NCI-H2081 treated with DMSO at 0.1 percent for 48 hours (cell line): ENCODE results near the gene SZT2.

ENCODE experiments used
- DNase-seq: peaks from one replicate; lab custom pipeline; 2025; lab: John Stamatoyannopoulos, UW

The SZT2 gene

DNA sequence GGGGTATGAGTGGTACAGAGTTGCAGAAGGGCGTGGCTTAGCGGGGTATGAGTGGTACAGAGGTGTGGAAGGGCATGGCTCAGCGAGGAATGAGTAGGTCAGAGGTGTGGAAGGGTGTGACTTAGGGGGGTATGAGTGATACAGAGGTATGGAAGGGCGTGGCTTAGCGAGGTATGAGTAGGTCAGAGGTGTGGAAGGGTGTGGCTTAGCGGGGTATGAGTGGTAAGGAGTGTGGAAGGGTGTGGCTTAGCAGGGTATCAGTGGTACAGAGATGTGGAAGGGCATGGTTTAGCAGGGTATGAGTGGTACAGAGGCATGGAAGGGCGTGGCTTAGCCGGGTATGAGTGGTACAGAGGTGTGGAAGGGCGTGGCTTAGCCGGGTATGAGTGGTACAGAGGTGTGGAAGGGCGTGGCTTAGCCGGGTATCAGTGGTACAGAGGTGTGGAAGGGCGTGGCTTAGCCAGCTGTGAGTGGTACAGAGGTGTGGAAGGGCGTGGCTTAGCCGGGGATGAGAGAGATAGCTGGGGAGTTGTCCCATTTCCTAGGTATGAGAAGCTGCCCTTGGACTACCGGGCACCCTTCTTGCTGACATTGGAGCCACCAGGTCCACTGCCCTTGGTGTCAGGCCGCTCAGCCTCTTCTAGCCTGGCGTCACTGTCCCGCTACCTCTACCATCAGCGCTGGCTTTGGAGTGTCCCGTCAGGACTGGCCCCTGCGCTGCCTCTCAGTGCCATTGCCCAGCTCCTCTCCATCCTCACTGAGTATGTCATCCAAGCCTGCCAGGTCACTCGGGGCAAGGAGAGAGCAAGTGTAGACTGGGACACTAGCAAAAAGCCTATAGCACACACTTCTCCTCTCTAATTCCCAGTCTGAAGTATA lies 34.2 kb downstream of the SZT2 start:
- DNase-seq, result no peak

- DNase-seq, result no peak
These were observed 35.3 kb downstream of the SZT2 start for GRCh38 chr1:43425045-43425444.

DNA sequence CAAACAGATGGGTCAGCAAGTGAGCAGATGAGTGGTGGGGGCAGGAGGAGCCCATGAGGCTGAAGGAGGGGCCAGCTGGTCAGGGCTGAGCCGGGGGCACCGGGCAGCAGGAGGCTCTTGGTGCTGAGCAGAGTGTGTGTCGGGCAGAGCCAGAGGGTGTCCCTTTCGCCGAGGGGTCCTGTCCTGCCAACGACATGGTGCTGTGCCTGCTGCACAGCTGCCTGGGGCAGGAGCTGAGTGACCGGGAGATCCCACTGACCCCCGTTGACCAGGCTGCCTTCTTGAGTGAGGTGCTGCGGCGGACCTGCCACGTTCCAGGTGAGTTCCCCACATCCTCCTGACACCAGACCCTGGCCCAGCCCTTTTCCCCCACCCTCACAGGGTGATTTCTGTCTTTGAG lies 36.5 kb downstream of the SZT2 start:
- DNase-seq, result no peak

DNA sequence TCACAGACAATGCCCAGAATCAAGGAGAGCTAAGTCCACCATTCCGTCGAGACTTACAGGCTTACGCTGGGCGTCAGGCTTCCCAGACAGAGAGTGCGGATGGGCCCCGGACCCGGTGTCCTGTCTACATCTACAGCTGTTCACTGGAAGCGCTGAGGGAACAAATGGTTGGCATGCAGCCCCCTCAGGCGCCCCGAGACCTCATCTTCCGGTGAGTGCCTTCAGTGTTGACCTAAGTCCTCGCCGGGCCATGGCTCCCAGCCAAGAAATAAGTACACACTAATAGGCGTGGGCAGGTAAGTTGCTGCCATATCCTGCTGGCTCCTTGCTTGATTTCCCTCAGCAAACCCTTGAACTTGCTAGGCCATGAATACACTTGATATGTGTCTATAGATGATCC lies 37.8 kb downstream of the SZT2 start:
- DNase-seq, result no peak

DNA sequence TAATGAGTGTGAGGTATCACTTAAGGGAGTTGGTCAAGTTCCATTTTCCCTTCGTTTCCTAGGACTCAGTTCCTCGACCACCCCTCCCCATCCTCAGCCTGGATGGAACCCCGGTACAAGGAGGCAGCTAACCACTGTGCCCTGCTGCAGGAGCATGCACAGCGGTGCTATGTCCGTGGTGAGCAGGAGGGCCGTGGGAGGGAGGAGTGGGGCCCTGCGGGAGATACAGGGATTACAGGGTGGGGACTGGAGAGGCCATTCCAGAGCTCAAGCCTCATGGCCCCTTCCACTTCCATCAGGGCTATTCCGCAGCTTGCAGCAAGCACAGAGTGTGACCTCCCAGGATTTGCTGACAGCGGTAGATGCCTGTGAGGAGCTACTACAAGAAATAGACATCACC lies 38.2 kb downstream of the SZT2 start:
- no peak for DNase-seq

DNA sequence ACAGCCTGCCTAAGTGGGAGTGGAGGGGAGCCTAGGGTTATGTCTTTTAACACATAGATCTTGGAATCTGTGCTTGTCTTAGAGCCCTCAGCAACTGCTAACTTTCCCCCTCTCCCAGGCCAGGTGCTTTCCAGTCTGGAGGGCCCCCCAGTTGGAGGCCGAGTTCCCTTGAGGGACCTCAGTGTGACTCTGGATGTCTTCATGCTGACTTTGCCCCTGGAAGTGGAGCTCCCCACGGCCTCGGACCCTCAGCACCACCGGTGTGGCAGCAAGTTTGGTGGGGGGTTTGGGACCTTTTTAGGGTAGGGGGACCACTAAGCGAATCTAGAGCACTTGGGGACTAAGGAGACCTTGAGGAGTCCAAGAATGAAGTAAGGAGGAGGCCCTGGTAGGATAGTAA lies 41.1 kb downstream of the SZT2 start:
- no peak for DNase-seq

DNA sequence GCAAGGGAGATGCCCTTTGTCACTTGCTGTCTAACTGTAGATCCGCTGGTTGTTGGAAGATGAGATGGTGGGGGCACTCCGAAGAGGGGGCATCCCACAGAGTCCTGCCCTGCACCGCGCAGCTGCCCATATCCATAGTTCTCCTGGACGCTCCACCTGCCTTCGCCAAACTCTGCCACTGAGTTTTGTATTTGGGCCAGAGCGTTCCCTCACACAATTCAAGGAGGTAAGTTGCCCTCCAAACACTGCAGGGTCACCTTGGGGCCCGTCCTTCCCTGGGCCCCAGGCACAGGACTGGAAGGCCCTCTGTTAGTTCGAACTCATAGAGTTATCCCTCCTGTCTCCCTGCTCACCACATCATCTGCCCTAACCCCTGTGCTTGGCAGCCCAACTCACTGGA lies 42.0 kb downstream of the SZT2 start:
- no peak for DNase-seq

- DNase-seq, result no peak
These were observed 42.6 kb downstream of the SZT2 start for GRCh38 chr1:43432171-43432860.

GRCh38 chr1:43432907-43433306 lies 43.2 kb downstream of the SZT2 start:
- no peak for DNase-seq

DNA sequence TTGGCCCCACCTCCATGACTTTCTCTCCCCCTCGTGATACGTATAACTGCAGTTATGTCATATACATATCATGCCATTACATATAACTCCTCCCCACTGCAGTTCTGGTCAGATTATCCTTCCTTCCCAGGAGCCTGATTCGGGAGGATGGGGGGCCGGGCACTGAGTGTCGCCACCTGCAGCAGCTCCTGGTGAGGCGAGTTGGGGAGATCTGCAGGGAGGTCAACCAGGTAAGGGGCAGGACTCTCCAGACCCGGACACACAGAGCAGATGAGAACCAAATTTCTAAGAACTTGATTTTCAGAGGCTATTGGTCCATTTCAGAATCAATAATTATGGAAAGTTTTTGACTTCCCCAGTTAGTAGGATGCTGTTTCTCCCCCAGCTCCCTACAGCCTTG lies 44.6 kb downstream of the SZT2 start:
- no peak for DNase-seq

- no peak for DNase-seq
These were observed 45.7 kb downstream of the SZT2 start for GRCh38 chr1:43435146-43436145.

DNA sequence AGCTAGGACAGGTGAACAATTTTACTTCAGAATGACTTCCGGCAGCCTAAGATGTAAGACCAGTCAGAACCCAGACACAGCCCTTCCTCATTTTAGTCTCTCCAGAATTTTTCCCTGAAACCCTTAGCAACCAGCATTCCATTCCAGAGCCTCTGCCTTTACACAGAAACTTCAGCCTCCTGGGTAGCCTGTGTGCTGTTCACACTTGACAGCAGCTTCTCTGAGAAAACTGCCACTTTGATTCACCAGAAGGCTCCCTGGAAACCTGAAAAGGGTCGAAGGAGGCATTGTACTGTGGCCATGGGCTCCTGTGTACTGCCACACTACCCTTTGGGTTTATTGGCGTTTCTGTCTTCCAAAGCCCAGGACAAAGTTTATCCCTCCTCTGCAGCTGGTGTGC lies 46.7 kb downstream of the SZT2 start:
- DNase-seq, result no peak

GRCh38 chr1:43437031-43437973 lies 47.6 kb downstream of the SZT2 start:
- no peak for DNase-seq

- DNase-seq, result no peak
These were observed 48.3 kb downstream of the SZT2 start for GRCh38 chr1:43438006-43438405.

DNA sequence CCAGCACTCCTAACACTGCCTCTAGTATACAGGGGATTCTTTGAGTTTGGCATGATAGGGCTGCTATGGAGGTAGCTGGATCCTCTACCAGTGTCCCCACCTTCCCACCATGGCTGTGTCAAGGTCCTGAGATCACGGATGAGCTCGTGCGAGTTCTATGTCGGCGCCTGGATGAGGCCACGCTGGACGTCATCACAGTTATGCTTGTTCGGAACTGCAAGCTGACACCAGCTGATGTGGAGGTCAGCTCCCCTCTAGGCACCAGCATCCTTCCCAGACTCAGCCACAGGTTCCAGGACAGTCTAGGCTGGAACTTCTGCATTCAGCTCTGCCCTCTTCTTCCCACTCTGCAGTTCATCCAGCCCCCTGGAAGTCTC lies 48.9 kb downstream of the SZT2 start:
- no peak for DNase-seq

GRCh38 chr1:43438953-43439581 lies 49.4 kb downstream of the SZT2 start:
- DNase-seq, result no peak

DNA sequence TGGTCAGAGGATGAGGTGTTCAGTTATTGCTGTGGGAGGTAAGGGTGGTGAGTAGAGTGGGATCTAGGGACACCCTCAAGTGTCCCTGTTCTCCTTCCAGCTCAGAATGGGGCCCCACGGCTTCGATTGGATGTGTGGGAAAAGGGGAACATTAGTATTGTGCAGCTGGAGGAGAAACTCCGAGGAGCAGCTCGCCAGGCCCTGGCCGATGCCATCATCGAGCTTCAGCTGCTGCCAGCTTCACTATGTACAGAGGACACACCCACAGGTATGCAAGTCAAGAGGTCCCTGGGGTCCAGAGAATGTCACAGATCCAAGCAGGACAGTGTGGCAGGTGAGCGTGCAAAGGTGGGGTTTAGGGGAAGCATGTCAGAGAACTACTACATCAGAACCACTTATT lies 50.1 kb downstream of the SZT2 start:
- DNase-seq, result no peak

DNA sequence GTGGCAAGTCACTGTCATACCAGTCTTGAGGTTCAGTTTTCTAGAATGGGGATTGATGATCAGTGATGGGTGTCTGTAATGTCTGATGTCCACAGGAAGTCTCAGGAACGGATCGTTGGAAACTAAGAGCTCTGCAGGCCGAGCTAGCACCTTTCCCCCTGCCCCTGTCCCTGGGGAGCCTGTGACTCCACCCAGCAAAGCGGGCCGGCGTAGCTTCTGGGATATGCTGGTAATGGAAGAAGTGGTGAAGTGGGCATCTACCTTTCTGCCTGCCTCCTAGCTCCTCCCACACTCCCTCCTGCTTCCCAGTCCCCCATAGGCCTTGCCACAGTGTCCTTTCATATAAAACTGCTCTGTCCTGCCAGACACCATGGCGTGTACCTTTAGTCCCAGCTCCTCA lies 50.7 kb downstream of the SZT2 start:
- no peak for DNase-seq

DNA sequence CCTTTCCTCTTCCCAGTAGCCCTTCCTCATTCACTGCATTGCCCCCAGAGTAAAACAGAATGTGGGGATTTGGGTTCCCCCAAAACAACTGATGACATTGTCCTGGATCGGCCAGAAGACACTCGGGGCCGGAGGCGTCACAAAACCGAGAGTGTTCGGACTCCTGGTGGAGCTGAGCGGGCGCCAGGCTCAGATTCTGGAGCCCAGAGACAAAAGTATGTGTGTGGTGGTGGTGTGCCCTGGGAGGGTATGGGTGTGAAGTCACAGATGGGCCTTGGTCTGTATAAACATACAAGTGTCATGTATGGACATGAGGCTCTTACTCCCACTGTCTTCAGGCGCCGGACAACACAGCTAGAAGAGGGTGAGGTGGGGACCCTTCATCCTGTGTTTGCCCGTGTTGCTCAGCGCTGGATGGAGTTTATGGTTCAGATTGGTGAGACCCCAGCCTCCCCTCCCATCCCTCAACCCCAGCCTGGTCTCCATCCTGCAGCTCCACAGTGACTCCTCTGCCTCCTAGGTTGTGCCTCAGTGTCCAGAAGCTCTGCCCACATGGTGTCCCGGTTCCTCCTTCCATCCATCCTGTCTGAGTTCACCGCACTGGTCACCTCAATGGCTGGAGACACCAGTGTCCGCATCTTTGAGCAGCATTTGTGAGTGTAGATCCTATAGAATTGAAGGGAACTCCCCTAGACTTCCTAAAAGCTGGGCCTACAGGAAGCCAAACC lies 51.6 kb downstream of the SZT2 start:
- no peak for DNase-seq
